PC-3 (cell line): ENCODE data around the gene SAP30BP.

ENCODE experiments used
- EZH2phosphoT487 ChIP-seq: fragments of 300-600 bp; sonication (generic); IDR thresholded peaks from 2 replicates; pipeline ENCODE4 v1.6.1; 2018; ENCODE audit warnings: mild to moderate bottlenecking, antibody characterized with exemption, low read length, borderline replicate concordance
- TF ChIP-seq, protein P1 (sequence below): fragments of 300-600 bp; sonication (generic); conservative IDR thresholded peaks from 2 replicates; pipeline ENCODE4 v1.5.1; 2017; ENCODE audit warnings: antibody characterized with exemption, low read depth, mild to moderate bottlenecking, low read length

DNA sequence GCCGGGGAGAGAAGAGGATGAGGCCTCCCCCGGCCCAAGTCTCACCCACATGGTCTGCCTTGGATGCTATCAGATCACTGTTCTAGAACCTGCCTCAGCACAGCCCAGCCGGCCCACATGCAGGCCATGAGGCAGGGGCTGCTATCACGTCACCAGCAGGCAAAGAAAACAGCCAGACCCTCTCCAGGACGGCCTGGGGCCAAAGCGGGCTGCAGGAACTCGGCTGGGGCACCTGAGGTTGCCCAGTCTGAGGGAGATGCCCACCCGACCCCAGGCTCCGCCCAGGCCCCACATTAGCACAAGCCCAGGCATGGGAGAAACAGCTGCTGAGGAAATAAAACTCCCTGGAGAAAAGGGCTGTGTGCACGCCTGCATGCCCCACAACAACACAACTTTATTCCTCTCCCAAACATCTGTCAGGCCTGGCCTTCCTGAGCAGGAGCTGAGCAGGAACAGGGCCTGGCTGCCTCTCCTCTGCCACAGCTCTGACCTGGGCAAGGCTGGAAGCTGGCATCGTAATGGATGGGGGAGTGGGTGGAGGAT lies 40.6 kb upstream of the SAP30BP start:
- TF ChIP-seq EZH2phosphoT487: no peak
- TF ChIP-seq, protein P1, sequence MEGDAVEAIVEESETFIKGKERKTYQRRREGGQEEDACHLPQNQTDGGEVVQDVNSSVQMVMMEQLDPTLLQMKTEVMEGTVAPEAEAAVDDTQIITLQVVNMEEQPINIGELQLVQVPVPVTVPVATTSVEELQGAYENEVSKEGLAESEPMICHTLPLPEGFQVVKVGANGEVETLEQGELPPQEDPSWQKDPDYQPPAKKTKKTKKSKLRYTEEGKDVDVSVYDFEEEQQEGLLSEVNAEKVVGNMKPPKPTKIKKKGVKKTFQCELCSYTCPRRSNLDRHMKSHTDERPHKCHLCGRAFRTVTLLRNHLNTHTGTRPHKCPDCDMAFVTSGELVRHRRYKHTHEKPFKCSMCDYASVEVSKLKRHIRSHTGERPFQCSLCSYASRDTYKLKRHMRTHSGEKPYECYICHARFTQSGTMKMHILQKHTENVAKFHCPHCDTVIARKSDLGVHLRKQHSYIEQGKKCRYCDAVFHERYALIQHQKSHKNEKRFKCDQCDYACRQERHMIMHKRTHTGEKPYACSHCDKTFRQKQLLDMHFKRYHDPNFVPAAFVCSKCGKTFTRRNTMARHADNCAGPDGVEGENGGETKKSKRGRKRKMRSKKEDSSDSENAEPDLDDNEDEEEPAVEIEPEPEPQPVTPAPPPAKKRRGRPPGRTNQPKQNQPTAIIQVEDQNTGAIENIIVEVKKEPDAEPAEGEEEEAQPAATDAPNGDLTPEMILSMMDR: no peak
